HTR-8/SVneo (cell line): ENCODE results near the gene ZBED4.

Experiments used
- DNase-seq: peaks from one replicate; pipeline ENCODE4 v3.0.0; 2011; ENCODE audit warnings: low spot score, mixed read lengths; ENCODE audit not compliant: insufficient read length
- FAIRE-seq: peaks from 2 replicates; lab custom pipeline; 2011; peaks lifted over from hg19 to GRCh38; lab: Jason Lieb, UNC

Gene ZBED4

GRCh38 chr22:49873228-49873940, 19.7 kb downstream of the ZBED4 start:
- FAIRE-seq (no peak), DNase-seq (no peak)

GRCh38 chr22:49877642-49878041, 24.0 kb downstream of the ZBED4 start:
- DNase-seq (no peak), FAIRE-seq (no peak)

DNA sequence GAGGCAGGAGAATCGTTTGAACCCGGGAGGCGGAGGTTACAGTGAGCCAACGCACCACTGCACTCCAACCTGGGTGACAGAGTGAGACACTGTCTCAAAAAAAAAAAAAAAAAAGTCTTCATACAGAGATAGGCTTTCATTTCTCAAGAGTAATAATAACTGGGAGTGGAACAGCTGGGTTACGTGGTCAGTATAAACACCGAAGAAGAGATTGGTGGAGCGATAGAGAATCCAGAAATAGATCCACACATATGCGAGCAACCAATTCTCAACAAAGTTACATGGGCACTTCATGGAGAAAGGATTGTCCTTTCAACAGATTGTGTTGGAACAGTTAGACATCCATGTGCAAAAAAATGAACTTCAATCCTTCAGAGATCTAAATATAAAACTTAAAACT, 24.6 kb downstream of the ZBED4 start:
- FAIRE-seq (no peak), DNase-seq (no peak)

DNA sequence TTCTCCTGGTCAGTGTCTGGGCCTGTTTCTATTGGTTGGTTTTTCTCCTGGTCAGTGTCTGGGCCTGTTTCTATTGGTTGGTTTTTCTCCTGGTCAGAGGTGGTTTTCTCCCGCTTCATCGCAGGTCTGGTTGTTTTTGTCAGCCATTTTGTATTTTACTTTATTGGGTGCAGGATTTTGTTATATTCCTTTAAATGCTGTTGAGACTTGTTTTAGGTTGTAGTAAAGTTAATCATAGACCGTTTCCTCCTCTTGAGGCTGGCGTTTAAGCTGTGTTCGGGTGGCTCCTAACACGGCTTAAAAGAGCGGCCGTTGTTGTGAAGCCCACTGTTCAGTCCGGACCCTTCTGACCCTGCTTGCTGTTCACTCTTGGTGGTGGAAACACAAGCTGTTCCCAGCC, 26.2 kb downstream of the ZBED4 start:
- no peak for FAIRE-seq

GRCh38 chr22:49880281-49880680, 26.6 kb downstream of the ZBED4 start:
- FAIRE-seq (no peak), DNase-seq (no peak)

More for the DNA sequence above, 26.2 kb downstream of the ZBED4 start:
- no peak for DNase-seq

GRCh38 chr22:49881856-49882255, 28.2 kb downstream of the ZBED4 start:
- DNase-seq: no peak
- no peak for FAIRE-seq

GRCh38 chr22:49882519-49883293, 29.1 kb downstream of the ZBED4 start:
- DNase-seq (no peak), FAIRE-seq (no peak)

DNA sequence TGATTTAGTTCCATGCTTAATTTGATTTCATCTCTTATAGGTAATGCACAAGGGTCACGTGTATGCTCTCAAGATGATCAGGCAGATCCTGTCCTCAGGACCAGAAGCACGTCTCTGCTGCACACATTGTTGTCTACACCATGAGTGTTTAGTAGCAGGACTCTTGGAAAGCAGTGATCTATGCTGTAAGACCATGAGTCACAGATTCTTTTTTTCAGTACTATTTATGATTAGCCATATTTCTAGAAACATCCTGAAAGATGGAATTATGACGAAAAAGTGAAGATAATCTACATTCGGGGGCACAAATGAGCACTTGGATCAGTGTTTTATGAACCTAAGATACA, 29.6 kb downstream of the ZBED4 start:
- DNase-seq (no peak), FAIRE-seq (no peak)

- DNase-seq (no peak), FAIRE-seq (no peak)
Observed at GRCh38 chr22:49884075-49884474, 30.4 kb downstream of the ZBED4 start.

DNA sequence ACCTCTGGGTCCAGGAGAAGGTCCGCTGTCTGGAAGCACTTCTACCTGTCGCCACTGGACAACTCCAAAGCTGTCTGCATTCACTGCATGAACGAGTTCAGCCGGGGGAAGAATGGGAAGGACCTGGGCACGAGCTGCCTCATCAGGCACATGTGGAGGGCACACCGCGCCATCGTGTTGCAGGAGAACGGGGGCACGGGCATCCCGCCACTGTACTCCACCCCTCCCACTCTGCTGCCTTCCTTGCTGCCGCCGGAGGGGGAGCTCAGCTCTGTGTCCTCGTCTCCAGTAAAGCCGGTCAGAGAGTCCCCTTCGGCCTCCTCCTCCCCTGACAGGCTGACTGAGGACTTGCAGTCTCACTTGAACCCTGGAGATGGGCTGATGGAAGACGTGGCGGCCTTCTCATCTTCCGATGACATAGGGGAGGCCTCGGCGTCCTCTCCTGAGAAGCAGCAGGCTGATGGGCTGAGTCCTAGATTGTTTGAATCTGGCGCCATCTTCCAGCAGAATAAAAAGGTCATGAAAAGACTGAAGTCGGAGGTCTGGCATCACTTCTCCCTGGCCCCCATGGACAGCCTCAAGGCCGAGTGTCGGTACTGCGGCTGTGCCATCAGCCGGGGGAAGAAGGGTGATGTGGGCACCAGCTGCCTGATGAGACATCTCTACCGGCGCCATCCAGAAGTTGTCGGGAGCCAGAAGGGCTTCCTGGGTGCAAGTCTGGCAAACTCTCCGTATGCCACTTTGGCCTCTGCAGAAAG, 31.0 kb downstream of the ZBED4 start:
- DNase-seq: no peak
- no peak for FAIRE-seq

- no peak for FAIRE-seq
- no peak for DNase-seq
Observed at GRCh38 chr22:49885281-49885680, 31.6 kb downstream of the ZBED4 start.

GRCh38 chr22:49885881-49886280, 32.2 kb downstream of the ZBED4 start:
- DNase-seq: no peak
- FAIRE-seq: no peak

DNA sequence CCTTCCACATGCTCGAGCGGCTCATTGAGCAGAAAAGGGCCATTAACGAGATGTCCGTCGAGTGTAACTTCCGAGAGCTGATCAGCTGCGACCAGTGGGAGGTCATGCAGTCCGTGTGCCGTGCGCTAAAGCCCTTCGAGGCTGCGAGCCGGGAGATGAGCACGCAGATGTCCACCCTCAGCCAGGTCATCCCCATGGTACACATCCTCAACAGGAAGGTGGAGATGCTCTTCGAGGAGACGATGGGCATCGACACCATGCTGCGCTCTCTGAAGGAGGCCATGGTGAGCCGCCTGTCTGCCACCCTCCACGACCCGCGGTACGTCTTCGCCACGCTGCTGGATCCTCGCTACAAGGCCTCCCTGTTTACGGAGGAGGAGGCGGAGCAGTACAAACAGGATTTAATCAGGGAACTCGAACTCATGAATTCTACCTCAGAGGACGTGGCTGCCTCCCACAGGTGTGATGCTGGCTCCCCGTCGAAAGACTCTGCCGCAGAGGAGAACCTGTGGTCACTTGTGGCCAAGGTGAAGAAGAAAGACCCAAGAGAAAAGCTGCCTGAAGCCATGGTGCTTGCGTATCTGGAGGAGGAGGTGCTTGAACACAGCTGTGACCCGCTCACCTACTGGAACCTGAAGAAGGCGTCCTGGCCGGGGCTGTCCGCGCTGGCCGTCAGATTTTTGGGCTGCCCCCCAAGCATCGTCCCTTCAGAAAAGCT, 32.9 kb downstream of the ZBED4 start:
- DNase-seq (no peak), FAIRE-seq (no peak)

GRCh38 chr22:49887064-49887451, 33.4 kb downstream of the ZBED4 start:
- no peak for DNase-seq
- FAIRE-seq: no peak

DNA sequence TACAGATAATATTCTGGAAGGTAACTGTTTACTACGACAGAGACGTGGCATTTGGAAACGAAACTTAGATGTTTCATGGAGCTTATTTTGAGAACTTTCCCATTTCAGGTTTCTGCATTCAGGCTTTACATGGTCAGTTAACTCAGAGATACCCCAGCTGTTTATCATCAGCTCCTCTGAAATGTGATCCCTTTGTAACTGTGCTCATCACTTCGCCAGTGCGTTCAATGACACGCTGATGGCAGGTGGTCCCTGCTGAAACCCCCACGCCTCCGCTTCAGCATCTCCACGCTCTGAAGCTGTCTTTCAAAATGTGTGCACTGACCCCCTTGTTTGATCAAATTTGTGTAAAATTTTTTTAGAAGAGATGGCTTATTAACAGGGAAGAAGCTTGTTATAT, 34.1 kb downstream of the ZBED4 start:
- DNase-seq (no peak), FAIRE-seq (no peak)

DNA sequence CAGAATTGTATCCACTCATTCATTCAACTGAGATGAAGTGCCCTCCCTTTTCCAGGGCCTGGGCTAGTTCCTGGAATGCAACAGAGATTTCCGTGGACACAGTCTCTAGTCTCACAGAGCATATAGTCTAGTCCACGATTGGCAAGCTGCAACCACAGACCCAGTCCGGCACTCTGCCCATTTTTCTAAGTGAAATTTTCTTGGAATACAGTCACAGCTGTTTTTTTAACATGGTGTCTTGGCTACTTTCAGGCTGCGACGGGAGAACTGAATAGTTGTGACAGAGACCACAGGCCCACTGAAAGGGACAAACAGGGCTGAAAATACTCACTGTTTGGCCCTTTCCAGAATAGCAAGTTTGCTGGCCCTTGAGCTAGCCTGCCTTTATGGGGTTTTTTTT, 35.4 kb downstream of the ZBED4 start:
- DNase-seq (no peak), FAIRE-seq (no peak)

GRCh38 chr22:49892226-49892899, 38.7 kb downstream of the ZBED4 start:
- DNase-seq: no peak
- FAIRE-seq: no peak

GRCh38 chr22:49893025-49893424, 39.4 kb downstream of the ZBED4 start:
- FAIRE-seq: no peak
- DNase-seq: no peak

DNA sequence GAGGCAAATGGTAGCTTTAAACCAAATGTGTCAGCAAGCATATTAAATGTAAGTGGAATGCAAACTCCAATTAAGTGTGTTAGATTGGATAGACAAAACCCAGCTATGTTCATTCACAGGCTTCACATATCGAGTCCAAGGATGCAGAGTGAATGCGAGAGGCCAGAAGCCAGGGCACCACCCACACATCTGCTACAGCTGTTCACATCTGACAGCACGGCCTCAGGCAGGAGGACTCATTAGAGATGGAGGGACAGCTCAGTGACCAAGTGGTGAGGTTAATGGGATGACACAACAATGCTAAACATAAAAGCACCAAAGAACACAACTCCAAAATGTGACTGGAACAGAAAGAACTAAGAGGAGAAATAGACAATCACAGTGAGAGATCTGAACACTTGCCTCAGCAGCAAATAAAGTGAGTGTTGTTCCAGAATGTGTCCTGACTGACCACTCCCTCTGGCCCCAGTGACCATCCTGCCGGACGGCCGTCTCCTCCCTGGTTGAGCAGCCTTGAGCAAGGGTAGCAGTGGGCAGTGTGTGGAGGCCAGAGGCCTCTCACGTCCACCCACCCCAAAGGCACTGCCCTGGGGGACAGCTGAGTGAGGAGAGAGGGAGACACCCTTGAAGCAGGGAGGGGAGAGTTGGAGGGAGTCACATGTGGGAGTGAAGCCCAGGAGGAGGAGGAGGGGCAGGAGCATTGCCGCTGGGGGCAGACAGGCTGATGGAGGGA, 40.8 kb downstream of the ZBED4 start:
- FAIRE-seq: no peak
- no peak for DNase-seq
